ENCODE results near the gene ABCB8.

ABCB8 gene

DNA sequence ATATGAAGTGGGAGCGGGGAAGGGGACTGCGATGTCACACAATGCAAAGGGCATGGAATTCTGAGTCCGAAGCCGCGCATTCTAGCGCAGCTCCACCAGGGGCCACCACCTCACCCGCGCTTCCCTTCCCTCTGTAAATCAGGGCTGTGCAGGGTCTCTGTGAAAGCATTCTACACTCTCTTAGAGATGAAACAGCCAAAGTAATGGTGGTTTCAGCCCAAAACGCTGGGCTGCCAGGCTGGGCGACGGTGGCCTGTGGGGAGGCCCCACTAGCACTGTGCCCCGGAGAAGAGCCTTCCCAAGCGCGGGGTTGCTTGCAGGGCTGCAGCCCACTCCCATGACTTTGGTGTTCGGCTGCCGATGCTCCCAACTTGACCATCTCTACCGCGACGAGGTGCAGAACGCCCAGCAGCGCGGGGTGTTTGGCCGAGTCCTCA is 15.3 kb upstream of the ABCB8 start:
- Histone ChIP-seq H3K27me3 (replicated peaks; ENCODE audit: control insufficient read depth, insufficient read depth, low read length) (no peaks in the 10 kb centered on the region; the same call in 1 of the 2 replicates), H3K4me3 (replicated peaks; ENCODE audit: low read depth, low read length) (no peak overlapping the region), H3K36me3 (ENCODE audit: control insufficient read depth, insufficient read depth, low read length) (no peaks in the 10 kb centered on the region)
- DNase-seq (ENCODE audit: extremely low read depth, insufficient read length): no peak
- TF ChIP-seq, protein P1, sequence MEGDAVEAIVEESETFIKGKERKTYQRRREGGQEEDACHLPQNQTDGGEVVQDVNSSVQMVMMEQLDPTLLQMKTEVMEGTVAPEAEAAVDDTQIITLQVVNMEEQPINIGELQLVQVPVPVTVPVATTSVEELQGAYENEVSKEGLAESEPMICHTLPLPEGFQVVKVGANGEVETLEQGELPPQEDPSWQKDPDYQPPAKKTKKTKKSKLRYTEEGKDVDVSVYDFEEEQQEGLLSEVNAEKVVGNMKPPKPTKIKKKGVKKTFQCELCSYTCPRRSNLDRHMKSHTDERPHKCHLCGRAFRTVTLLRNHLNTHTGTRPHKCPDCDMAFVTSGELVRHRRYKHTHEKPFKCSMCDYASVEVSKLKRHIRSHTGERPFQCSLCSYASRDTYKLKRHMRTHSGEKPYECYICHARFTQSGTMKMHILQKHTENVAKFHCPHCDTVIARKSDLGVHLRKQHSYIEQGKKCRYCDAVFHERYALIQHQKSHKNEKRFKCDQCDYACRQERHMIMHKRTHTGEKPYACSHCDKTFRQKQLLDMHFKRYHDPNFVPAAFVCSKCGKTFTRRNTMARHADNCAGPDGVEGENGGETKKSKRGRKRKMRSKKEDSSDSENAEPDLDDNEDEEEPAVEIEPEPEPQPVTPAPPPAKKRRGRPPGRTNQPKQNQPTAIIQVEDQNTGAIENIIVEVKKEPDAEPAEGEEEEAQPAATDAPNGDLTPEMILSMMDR (IDR thresholded peaks at IDR 0.05; ENCODE audit: insufficient read depth, low read length, poor library complexity, severe bottlenecking): peak; percentile 31

DNA sequence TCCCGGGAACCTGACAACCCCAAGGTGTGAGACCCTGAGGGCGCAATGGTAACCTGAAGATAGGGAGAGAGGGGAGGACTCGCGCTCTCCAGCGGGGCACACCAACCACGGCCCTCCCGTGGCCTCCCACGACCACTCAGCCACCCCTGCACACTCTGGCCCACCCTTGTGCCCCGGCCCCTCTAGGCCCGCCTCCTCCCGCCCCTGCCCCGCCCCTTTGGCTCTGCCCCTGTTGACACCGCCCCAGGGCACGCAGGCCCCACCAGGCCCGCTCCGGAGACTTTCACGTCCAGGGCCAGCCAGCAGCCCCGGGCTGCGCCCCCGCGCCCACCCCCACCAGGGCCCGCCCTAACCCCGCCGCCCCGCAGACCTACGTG is 14.9 kb upstream of the ABCB8 start:
- no peaks in the 10 kb centered on the region; the same call in 1 of the 2 replicates for H3K27me3 ChIP-seq (replicated peaks; ENCODE audit: control insufficient read depth, insufficient read depth, low read length)
- no peaks in the 10 kb centered on the region for H3K36me3 ChIP-seq (ENCODE audit: control insufficient read depth, insufficient read depth, low read length)
- peak overlapping the region; percentile 63 for H3K4me3 ChIP-seq (replicated peaks; ENCODE audit: low read depth, low read length)
- TF ChIP-seq, protein P1 (IDR thresholded peaks at IDR 0.05; ENCODE audit: insufficient read depth, low read length, poor library complexity, severe bottlenecking): no peak
- DNase-seq (ENCODE audit: extremely low read depth, insufficient read length): no peak

DNA sequence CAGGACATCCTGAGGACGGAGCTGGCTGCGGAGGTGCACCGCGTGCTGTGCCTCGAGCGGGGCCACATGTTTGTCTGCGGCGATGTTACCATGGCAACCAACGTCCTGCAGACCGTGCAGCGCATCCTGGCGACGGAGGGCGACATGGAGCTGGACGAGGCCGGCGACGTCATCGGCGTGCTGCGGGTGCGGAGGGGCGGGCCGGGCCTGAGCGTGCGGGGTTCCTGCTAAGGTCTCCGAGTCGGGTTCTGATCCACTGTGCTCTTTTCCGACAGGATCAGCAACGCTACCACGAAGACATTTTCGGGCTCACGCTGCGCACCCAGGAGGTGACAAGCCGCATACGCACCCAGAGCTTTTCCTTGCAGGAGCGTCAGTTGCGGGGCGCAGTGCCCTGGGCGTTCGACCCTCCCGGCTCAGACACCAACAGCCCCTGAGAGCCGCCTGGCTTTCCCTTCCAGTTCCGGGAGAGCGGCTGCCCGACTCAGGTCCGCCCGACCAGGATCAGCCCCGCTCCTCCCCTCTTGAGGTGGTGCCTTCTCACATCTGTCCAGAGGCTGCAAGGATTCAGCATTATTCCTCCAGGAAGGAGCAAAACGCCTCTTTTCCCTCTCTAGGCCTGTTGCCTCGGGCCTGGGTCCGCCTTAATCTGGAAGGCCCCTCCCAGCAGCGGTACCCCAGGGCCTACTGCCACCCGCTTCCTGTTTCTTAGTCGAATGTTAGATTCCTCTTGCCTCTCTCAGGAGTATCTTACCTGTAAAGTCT is 14.3 kb upstream of the ABCB8 start:
- TF ChIP-seq, protein P1 (IDR thresholded peaks at IDR 0.05; ENCODE audit: insufficient read depth, low read length, poor library complexity, severe bottlenecking): peak; percentile 16
- DNase-seq (ENCODE audit: extremely low read depth, insufficient read length): peak; percentile 82
- Histone ChIP-seq H3K36me3 (ENCODE audit: control insufficient read depth, insufficient read depth, low read length) (no peaks in the 10 kb centered on the region), H3K27me3 (replicated peaks; ENCODE audit: control insufficient read depth, insufficient read depth, low read length) (no peaks in the 10 kb centered on the region; the same call in 1 of the 2 replicates), H3K4me3 (replicated peaks; ENCODE audit: low read depth, low read length) (peak overlapping the region; percentile 63)

DNA sequence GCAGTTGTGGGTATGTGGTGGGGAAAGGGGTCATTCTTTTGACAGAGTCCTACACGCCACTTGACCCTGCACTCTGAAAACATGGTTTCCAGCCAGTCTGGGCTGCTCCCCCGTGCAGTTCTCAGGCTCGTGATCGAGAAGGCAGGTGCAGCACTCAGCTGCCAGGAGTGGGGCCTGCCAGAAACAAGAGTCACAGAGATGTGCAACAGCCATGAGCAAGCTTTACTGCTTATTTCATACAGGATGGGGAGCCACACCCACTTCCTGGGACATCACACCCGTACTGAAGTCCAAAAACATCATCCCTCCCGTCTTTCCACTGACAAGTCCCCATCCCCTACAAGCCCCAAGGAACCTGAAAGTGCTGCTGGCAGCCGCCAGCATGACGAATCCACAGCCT is 13.3 kb upstream of the ABCB8 start:
- H3K36me3 ChIP-seq (ENCODE audit: control insufficient read depth, insufficient read depth, low read length): no peaks in the 10 kb centered on the region
- TF ChIP-seq, protein P1 (IDR thresholded peaks at IDR 0.05; ENCODE audit: insufficient read depth, low read length, poor library complexity, severe bottlenecking): no peak
- no peaks in the 10 kb centered on the region; the same call in 1 of the 2 replicates for H3K27me3 ChIP-seq (replicated peaks; ENCODE audit: control insufficient read depth, insufficient read depth, low read length)
- DNase-seq (ENCODE audit: extremely low read depth, insufficient read length): no peak
- H3K4me3 ChIP-seq (replicated peaks; ENCODE audit: low read depth, low read length): no peak overlapping the region

DNA sequence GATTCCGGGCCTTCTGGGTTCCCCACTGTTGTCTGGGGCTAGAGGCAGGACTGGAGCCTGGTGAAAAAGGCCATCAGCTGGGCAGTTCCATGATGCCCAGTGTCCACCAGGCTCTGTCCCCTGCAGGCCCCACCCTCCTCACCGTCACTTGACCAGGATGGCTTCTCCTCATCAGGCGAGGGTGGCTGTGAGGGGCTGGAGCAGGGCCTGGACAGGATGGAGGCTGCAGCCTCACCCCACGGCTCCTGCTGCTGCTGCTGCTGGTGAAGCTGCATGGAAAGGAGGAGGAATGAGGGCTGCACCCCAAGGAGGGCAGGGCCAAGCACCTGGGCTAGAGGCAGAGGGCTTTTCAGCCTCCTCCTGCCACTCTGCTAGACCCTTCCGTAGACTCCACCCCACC is 12.3 kb upstream of the ABCB8 start:
- H3K27me3 ChIP-seq (replicated peaks; ENCODE audit: control insufficient read depth, insufficient read depth, low read length): peaks cover 2% of the 10 kb centered on the region; the same call in 1 of the 2 replicates
- DNase-seq (ENCODE audit: extremely low read depth, insufficient read length): no peak
- TF ChIP-seq, protein P1 (IDR thresholded peaks at IDR 0.05; ENCODE audit: insufficient read depth, low read length, poor library complexity, severe bottlenecking): no peak
- H3K36me3 ChIP-seq (ENCODE audit: control insufficient read depth, insufficient read depth, low read length): no peaks in the 10 kb centered on the region
- no peak overlapping the region for H3K4me3 ChIP-seq (replicated peaks; ENCODE audit: low read depth, low read length)

All from GM06990 (cell line).